NT2/D1 (cell line): Measurements from ENCODE around the gene SLC25A39.

Experiments
- SUZ12 ChIP-seq: IDR thresholded peaks from 2 replicates; pipeline ENCODE4 v1.6.1; 2011; ENCODE audit not compliant: insufficient read length, insufficient read depth; ENCODE audit errors: extremely low read depth
- YY1 ChIP-seq: IDR thresholded peaks from 2 replicates; pipeline ENCODE4 v1.6.1; 2011; ENCODE audit not compliant: insufficient read length, insufficient read depth
- ZNF274 ChIP-seq: IDR thresholded peaks from 2 replicates; pipeline ENCODE4 v1.6.1; 2011; ENCODE audit warnings: mild to moderate bottlenecking, low read depth, low read length

DNA sequence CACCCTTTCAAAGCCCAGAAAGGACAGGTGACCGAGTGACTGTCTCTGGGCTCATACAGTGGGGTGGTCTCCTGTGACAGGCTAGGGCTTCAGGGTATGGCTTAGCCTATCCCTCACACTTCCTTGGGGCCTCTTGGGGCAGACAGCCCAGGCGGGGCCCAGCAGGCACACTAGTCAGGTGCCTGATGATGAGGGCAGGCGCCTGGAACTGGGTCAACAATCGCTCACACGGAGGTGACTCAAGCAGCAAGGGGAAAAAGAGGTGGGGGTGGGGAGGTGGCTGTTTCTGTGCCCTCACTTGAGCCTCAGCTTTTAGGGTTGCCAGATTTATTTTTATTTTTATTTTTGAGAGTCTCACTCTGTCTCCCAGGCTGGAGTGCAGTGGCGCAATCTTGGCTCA, 14.1 kb upstream of the SLC25A39 start:
- TF ChIP-seq ZNF274 (no peak), SUZ12 (no peak), YY1 (no peak)
